ENCODE results near the gene TXNDC2.

TXNDC2 gene

DNA sequence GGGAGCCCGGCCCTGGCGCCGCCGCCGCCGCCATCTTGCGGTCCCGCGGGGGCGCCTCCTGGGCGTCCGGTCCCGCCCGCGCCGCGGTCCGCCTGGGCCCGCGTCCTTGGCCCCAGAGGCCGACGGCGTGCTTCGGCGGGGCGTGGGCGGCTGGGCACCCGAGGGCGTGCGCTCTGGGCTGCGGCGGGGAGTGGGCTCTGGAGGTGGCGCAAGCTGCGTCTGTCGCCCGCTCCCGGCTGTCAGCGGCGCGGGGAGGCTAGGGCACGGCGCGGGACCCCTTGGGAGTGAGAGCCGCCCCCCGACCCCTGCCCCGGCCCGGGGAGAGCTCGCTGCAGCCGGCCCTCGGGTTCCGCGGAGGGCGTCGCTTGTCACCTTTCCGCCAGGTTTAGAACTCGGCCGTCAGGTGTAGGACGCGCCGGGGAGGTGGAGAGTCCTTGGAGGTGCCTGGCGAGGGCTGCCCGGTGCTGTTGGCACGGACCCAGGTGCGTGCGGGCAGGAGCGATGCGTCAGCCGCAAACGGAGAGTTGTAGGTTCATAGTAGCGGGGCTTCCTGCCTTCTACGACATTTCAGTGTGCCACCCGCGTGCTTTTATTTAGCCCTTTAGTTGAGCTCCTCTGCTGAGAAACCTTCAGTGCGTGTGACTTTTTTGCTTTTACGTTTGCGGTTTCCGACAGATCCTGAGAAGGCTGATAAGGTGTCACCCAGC, 29.0 kb downstream of the TXNDC2 start:
- DNase-seq = no peak

DNA sequence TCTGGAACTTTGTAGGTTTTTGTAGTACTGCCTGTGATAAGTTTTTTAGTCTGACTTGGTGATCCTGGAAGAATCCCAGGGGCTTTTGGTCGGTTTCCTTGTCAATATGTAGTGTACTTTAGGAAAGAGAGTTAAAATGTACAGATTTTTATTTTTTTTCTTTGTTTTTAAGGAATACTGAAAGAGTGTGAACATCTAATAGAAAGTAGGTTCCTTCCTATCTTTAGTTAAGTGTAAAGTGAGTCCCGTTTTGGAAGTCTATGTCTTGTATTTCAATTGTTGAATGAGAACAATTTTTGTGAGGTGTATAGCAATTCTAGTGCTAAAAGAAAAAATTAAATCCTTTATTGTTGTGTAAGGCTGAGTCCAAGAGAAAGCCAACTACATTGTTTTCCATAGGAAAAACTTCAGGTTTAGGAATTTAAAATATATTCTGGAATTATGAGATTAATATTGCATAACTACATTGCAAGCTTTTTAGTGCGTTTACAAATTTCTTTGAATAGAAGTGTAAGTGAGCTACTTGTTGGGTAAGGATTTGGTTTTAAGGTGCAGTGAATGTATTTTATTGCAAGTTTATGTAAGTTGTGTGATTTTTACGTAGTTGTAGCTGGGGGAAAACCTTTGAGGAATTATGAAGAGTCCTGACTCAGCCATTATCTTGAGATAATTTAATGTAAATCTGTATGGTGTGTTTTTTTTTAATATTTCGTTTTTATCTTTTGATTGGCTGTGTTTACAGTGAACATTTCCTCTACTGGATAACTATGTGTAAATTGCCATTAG, 29.7 kb downstream of the TXNDC2 start:
- no peak for DNase-seq

DNA sequence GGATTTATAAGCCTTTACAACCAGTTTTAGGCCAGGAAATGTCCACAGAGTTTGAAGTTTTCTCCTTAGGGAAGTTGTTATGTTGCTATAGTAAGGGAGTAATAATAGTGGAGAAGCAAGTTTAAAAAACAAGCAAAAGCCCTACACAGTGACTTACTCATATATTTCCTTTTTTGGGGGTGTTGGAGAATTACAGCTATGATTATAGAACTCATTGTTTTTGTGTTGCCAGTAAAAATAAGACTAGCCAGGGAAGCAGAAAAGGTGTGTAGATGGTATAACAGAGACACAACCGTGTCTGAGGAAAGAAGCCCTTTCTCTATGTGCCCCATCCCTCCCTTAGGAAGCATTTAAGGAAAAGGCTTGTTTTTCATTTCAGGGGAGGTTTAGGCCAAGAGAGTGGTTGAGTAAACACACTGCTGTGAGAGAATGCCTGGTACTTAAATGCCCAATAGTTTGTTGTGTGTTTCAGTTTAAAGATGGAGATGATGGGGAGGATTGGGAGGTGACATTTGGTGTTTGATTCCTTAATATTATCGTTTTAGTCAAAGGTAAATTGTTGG, 30.4 kb downstream of the TXNDC2 start:
- no peak for DNase-seq

DNA sequence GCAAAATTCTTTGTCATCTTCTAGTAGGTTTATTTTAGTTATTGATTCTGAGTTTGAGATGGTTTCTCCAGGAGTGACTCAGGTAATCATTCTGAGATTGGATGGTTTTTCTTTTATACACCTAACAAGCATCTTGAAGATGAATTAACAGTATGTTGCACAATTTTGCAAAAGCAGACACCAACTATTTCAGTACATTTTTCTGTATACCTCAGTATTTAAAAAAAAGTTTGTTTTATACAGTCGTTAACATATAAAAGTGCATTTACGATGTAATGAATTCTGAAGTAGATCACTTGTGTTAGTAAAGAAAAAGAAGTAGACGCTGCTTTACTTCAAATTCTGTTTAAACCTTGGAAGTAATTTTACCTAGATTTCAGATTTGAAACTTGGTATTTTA, 31.0 kb downstream of the TXNDC2 start:
- DNase-seq = no peak

DNA sequence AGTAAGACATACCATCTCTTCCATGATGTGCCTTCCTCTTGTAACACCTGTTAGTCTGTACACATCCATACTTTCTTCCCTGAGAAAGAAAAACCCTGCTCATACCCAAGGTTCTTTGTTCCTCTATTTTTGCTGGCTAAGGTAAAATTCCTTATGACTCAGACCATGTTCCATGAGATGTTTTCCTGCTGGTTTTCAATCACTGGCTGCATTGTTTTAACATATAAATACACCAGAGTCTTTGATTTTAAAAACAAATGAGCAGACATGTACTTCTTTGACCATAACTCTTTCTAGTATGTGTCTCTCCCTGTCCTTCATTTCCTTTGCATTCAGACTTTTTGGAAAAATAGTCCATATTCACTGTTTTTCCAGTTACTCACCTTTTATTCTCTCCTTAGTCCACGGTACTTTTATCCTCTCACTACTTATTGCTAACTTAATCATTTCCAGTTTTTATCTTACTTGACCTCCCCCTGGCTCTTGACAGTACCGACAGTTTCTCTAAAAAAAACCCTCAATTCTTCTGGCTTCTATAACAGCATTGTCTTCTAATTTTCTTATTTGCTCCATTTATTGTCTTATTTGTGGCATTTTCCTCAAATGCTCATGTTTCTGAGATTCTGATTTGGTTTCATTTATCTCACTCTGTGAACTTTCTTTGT, 32.4 kb downstream of the TXNDC2 start:
- no peak for DNase-seq

DNA sequence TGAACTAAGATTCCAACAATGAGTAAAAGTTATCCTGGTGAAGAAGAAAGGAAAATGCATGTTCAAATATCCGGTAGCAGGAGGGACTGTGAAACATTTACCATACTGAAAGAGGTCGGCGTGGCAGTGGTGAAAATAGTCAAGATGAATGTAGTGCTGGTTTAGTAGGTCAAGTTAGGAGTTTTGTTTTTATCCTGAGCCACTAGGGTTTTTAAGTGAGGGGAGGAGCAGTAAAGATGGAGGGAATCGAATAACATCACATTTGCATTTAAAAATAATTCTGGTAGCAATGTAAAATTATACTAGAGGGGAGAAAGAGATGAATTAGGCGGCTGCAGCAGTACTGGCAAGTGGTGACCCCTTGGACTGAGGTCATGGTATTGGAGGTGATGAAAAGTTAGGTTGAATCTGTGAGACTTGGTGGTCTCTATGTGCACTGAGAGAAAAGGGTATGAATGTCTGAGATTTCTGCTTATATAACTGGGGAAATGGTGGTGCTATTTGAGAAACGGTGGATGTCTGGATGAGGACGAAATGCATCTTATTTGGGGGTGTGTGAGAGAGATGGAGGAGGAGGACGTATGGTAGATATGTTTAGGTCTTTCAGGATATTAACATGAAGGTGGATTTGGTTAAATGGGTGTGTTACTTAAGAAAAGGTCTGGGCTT, 33.9 kb downstream of the TXNDC2 start:
- DNase-seq = no peak

DNA sequence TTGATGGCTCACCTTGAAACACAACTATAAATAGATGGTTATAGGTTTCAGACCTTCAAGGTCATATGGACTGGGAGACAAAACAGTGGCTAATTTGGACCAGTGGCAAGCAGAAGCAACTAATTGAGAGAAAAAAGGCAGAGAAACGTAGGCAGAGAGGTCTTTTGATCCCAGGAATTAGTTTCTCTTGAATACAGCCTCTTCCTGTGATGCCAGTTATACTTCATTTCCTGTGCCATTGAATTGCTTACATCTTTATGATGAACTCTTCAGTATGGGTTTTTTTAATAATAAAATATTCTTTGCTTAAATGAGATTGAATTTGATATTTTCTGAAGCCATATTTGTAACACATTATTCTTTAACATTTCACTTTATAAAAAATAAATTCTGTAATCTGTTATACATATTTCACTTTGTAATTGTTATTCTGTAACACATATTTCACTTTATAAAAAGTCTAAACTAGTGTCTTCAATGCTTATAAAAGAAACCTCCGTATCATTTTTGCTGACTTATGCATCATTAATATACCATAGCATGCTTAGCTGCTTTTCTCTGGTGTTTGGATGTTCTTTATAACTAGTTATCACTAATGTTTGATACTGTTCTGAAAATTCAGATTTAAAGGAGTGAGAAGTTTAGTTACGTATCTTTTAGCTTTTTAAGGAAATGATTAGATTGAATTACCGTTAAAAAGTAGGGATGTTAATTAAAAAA, 37.0 kb downstream of the TXNDC2 start:
- DNase-seq = no peak

DNA sequence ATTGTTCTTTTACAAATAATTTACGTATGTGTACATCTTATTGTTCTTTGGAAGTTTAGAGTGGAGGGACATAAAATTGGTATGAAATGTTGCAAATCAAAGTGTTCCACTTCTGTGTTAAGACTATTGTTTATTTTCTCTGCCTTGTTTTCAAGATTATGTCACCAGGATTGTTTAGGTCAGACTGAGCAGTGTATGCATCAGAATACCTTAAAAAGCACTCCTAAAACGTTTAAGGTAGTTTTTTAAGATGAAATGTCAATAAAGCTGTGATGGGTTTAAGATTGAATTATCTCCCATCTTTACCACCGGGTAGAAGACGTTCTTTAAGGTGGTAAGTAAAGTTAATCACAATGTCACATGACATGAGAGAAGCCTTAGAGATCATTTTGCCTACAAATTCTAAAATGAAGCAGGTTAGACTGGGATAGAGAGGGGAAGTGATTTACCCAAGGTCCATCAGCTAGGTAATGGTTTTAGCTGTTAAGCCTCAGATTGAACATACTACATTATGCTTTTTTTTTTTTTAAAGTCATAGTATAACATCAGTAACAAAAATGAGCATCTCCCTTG, 38.7 kb downstream of the TXNDC2 start:
- no peak for DNase-seq

DNA sequence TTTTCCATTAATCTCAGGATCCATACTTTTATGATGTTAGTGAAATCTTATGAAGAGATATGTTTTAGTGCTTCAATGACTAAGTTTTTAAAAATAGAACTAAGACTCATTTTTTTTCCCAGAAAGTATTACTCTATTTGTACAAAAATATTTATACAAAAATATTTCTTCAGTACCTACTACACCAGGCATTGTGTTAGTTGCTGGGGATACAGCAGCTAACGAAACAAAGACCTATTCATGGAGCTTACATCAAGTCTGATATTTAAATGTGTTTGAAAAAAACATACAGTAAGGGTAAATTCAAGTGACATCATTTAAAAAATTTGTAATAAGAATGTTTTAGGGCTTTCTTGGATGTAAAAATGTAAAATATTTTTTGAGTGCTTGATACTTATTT, 39.6 kb downstream of the TXNDC2 start:
- DNase-seq = no peak

DNA sequence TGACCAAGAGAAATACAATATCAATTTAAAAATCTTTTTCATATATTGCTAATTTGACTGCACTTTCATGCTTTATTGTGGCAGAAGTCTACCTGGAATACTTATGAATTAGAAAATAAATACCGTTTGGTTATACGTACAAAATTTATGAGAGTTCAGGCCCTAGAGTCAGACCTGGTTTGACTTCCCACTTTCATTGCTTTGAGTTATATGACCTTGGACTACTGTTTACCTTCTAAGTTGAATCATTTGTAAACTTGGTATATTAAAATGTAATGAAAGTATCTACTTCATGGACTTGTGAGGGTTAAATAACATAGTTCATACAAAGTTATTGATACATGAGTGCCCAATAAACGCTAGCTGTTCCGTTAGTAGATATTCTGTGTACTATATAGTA, 40.0 kb downstream of the TXNDC2 start:
- no peak for DNase-seq

DNA sequence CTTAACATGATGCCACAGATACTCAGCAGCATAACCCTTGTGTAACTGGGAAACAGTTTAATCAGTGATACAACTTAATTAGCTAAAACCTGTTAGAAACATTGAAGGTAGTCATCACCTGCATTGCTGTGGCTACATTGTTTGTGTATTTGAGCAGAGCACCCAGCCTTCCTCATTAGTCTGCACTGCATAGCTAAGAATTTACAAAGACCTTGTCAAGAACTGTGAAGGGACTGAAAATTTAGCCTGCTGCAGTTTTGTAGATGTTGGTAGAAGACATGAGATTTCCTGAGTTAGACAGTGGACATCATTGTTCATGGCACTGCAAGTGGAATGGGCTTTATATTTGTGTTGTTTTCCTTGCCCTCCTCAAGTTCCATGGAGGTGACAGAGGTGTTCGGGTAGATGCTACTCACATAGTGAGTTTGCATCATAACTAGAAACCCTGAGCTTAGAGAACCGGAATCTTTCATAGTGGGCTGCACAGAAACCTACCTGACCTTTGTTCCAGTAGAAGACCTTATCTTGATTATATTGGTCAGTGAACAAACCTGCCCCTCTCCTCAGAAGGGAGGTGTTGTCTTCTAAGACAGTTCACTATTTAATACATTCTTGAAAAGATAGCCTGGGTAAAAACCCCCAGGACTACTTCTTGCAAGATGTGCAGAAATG, 40.6 kb downstream of the TXNDC2 start:
- DNase-seq = no peak

DNA sequence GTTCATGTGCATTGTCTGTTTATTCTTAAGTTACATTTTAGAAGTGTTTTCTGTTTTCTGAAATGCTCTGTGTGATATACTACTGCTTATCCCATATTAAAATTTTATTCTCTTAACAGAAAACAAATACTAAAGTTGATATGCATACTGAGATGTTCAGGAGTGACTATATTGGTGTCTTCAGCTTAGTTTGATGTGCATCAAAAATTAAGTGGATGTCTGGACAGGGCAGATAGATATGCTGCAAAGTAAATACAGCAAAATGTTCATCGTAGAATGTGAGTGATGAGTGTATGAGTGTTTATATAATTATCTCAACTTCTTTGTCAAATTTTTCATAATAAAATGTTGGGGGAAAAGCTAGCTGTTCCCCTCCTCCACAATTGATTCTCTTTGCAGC, 41.2 kb downstream of the TXNDC2 start:
- no peak for DNase-seq

DNA sequence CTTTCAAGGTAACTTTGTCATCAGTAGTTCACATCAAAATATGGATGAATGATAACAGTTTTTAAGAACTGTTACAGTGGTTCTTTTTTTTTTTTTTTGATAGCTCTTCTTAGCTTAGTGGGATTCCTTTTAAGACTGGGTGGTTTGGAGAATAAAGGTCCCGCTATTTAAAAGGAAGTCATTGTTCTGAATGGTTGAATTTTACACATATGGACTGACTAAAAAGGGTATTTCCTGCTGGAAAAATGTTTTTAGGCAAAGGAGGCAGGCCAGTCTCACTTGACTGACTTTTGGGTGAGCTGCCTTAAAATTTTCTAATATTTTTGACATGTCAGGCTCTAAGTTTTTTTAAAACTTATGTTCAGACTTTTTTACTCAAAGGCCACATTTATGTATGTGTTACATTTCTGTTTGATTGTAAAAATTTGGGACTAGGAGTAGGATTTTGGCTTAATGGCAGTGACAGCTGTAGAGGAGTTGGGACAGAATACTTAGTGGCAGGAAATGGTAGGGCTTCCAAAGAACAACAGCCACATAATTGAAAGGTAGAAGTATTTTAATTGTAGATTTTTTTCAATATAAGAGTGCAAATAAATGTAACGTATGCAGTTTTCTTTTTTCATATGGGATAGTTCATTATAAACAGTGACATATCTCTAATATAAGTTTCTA, 41.8 kb downstream of the TXNDC2 start:
- no peak for DNase-seq

DNA sequence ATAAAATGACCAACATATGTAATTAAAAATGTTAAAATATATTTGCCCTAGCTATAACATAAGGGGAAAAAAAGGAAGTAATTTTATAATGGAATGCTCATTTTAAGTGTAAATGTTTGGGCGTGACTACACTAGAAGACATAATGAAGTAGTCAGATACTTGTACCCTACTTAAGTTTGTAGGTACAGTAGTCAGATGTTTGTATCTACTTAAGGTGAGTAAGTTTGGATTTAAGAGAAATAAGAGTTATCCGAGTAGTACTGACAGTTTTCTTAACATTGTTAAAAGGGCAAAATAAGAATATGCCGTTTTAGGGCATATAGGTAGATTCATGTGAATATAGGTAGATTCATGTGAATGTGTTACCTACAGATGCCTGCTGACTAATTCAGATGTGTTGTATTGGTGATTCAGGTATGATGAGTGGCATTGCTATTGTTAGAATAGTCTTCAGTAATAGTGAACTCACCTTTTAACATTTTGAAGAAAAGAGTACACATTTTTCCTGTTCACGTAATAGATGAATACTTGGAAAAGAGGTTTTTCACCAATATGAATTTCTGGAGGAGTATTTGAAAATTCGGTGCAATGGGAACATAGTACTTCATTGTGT, 43.0 kb downstream of the TXNDC2 start:
- DNase-seq = no peak

DNA sequence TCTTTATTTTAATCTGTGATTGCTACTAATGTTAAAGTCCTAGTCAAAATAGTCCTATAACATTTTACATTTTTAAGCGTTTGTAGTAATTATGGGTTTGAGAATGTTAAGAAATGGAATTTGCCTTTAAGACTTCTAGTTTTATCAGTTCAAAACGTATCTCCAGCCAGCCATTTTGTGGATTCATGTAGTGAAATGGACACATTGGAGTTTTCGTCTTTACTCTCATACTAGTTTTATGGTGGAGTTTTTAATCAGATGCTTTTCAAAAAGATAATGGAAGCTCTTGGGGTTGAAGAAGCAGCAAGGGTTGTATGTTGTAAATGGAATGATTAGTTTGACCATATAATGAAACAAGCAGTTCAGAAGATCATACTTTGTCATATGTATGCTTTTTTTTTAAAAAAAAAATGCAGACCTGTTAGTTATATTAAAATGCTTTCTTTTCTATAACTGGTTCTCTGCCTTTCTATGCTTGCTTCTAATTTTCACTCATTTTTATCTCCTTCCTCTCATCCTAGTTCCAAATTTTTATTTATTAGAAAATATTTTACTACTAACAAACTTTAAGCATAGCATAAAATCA, 44.6 kb downstream of the TXNDC2 start:
- DNase-seq = no peak

DNA sequence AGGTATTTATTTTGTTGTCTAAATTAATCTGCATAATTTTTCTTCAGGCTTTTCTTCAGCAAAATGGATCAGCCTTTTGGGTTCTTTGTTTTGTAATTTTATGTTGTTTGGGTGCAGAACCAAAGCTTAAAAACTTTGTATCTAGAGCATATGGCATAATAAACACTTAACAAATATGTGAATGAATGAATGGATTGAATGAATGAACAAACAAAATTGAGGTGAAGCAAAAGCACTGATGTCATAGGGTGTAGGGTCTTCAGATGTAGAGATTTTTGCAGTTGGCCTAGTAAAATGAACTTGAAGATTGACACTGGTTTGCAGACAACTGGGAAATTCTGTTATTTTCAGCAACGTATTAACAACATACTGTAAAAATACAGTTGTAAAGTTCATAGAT, 45.4 kb downstream of the TXNDC2 start:
- no peak for DNase-seq

DNA sequence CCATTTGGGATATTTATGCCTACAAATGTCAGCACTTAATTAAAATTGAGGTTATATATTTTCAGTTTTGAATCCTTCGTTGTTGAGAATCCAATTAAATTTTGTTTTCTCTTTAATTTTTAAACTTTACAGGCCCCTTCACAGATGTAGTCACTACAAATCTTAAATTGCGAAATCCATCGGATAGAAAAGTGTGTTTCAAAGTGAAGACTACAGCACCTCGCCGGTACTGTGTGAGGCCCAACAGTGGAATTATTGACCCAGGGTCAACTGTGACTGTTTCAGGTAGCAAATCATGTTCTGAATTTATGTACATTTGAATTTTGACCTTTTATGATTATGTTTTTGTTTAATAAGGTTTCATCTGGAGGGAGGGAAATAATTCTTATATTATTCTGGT, 45.9 kb downstream of the TXNDC2 start:
- no peak for DNase-seq

DNA sequence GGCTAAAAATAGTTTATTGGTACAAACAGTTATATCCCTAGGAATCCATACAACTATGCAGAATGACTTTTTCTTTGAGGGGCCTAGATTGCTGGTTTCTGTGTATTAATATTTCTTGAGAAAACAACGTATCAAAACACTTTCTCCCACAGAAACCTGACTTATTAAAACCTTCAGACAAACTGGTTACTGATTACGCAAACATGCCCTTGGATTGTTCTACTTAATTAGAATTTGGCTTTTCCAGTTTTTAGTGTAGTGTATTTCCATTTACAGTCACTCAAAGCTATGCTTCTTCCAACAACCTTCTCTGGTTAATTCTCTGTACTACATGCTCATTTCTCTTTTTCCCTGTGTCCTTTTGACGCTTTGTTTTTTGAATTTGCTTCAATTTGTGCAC, 48.1 kb downstream of the TXNDC2 start:
- no peak for DNase-seq

DNA sequence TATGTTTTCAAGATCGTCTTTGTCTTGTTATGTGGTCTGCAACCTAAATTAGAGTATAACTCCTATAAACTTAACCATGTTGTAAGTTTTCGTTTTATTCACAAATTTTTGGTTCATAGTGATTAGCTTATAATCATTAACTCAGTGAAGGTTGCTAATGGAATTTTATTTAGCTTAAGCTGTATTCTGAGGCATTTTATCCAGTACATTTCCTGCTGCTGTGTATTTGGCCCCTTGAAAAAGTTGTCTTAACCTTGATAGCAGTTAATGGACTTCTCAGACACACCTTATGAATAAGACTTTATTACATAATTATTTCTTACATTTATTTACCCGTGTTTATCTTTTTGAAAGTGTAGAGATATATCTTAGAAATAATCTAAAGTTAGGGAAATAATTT, 48.5 kb downstream of the TXNDC2 start:
- DNase-seq = no peak

All from GOT3 (cell line).